Esophagus muscularis mucosa (tissue), 4 donors: ENCODE data around the gene PGP. TPM values are rescaled to one million over a fixed set of nuclear protein-coding genes. Genes with fewer than 3 reads are reported as not detected.

Source experiments
- DNase-seq: peaks from one replicate; pipeline ENCODE4 v3.0.0-alpha.2; 2017; ENCODE audit errors: extremely low spot score
- H3K27ac ChIP-seq, 4 donors: fragments of 200-600 bp; sonication (generic); replicated peaks in 1 of 4; 1 replicate in 3 of 4; 2 replicates in 1 of 4; pipeline ENCODE4 v1.5.1; 2016 to 2019; ENCODE audit warnings: mild to moderate bottlenecking in 1 of 4
- H3K27me3 ChIP-seq, 4 donors: fragments of 200-600 bp; sonication (generic); one replicate each; pipeline versions ENCODE4 v1.5.1 to v1.6.0; 2016 to 2019
- H3K36me3 ChIP-seq, 4 donors: fragments of 200-600 bp; sonication (generic); one replicate each; pipeline ENCODE4 v1.5.1; 2016 to 2019
- H3K4me1 ChIP-seq, 4 donors: fragments of 200-600 bp; sonication (generic); one replicate each; pipeline ENCODE4 v1.5.1; 2016 to 2019
- H3K4me3 ChIP-seq, 4 donors: fragments of 200-600 bp; sonication (generic); 1 replicate in 2 of 4; 2 replicates in 2 of 4; pipeline ENCODE4 v1.5.1; 2016 to 2019; ENCODE audit warnings: mild to moderate bottlenecking in 4 of 4, moderate library complexity in 1 of 4
- H3K9me3 ChIP-seq, 4 donors: fragments of 200-600 bp; sonication (generic); 1 replicate in 3 of 4; 2 replicates in 1 of 4; pipeline ENCODE4 v1.5.1; 2016 to 2019
- EP300 ChIP-seq: sonication (generic); formaldehyde crosslinking; IDR thresholded peaks from one replicate; pipeline ENCODE4 v1.6.1; 2017; ENCODE audit warnings: antibody characterized with exemption
- POLR2A ChIP-seq: fragments of 450-650 bp; IDR thresholded peaks from one replicate; pipeline ENCODE4 v1.6.1; 2017; ENCODE audit warnings: antibody characterized with exemption, moderate library complexity, mild to moderate bottlenecking, low read depth
- POLR2AphosphoS5 ChIP-seq, 2 donors: sonication (generic); formaldehyde crosslinking; IDR thresholded peaks; one replicate each; pipeline ENCODE4 v1.6.1; 2017; ENCODE audit warnings: antibody characterized with exemption in 2 of 2
- WGBS: methylation state at CpG from one replicate; pipeline ENCODE4 v1.1.5; 2018; 5-methylcytosine and 5-hydroxymethylcytosine counted together
- intact Hi-C: fragments of 100-400 bp; cut with DNase I; formaldehyde crosslinking; loops from one replicate; pipeline ENCODE4 v1.15.1; 2023
- total RNA-seq, 4 donors: library from RNA; depleted of rRNA; stranded (reverse); fragments of >200 nt; gene quantifications; one replicate each; pipeline versions ENCODE4 v1.1.0 to v1.2.1, GENCODE V29; 2016
- TF ChIP-seq, protein P1 (sequence below), 3 experiments: fragments of 200-600 bp in 2 of 3; fragments of 450-650 bp in 1 of 3; sonication (generic) in 2 of 3; IDR thresholded peaks; one replicate each; pipeline ENCODE4 v1.5.1; 2017 to 2019; ENCODE audit warnings: antibody characterized with exemption in 3 of 3, mild to moderate bottlenecking in 2 of 3, moderate library complexity in 1 of 3

The PGP gene
- total RNA-seq, 4 donors from 2014 or later, result 8.9 to 20.0 (median 13.7) TPM

DNA sequence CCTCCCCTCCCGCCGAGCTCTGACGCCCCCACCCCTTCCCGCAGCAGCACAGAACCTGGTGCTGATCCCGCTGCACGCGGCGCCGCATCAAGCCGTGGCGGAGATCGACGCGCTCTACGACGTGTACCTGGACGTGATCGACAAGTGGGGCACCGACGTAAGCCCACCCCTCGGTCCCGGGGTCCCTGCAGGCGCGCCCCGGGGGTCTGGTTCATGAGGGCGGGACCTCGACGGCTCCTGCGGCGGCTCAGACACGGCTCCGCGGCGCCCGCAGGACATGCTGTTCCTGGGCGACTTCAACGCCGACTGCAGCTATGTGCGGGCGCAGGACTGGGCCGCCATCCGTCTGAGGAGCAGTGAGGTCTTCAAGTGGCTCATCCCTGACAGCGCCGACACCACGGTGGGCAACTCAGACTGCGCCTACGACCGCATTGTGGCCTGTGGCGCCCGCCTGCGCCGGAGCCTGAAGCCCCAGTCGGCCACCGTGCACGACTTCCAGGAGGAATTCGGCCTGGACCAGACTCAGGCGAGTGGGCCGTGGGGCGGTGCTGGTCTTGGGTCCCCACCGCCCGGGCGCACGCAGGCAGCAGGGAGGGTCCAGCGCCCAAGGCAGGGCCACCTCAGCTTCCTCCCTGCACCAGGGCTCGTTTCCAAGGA, 23.0 kb upstream of the PGP start:
- intact Hi-C loops, result no loop called here
- no peak for DNase-seq
- Histone ChIP-seq H3K4me1 (peaks cover 21 to 34% (median 30%) of the 10 kb centered on the region in 4 donors), H3K4me3 (peak overlapping the region in 3 of 4 donors; percentile 37 to 45 (median 37)), H3K27ac (no peak overlapping the region), H3K9me3 (no peaks in the 10 kb centered on the region), H3K27me3 (peaks cover 9 to 56% (median 17%) of the 10 kb centered on the region in 4 donors), H3K36me3 (peaks cover 40 to 68% (median 64%) of the 10 kb centered on the region in 4 donors)
- 0% methylated on average over 3 of the region's 65 CpGs for WGBS
- TF ChIP-seq, protein P1, sequence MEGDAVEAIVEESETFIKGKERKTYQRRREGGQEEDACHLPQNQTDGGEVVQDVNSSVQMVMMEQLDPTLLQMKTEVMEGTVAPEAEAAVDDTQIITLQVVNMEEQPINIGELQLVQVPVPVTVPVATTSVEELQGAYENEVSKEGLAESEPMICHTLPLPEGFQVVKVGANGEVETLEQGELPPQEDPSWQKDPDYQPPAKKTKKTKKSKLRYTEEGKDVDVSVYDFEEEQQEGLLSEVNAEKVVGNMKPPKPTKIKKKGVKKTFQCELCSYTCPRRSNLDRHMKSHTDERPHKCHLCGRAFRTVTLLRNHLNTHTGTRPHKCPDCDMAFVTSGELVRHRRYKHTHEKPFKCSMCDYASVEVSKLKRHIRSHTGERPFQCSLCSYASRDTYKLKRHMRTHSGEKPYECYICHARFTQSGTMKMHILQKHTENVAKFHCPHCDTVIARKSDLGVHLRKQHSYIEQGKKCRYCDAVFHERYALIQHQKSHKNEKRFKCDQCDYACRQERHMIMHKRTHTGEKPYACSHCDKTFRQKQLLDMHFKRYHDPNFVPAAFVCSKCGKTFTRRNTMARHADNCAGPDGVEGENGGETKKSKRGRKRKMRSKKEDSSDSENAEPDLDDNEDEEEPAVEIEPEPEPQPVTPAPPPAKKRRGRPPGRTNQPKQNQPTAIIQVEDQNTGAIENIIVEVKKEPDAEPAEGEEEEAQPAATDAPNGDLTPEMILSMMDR (IDR thresholded peaks at IDR 0.05), result no peak
- TF ChIP-seq POLR2A (no peak), POLR2AphosphoS5 (IDR thresholded peaks at IDR 0.05) (no peak), EP300 (no peak)

DNA sequence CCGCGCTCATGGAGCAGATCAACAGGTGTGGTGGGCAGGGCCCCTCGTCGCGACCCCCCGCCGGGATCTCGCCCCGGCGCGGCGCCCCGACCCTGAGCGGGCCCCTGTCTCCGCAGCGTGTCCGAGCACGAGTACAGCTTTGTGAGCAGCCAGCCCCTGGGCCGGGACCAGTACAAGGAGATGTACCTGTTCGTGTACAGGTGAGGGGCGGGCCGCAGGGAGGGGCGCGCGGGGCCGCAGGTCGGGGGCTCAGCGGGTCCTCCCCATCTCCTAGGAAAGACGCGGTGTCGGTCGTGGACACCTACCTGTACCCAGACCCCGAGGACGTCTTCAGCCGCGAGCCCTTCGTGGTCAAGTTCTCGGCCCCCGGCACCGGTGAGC, 22.5 kb upstream of the PGP start:
- Histone ChIP-seq H3K9me3 (no peaks in the 10 kb centered on the region), H3K4me1 (peaks cover 21 to 34% (median 30%) of the 10 kb centered on the region in 4 donors), H3K27ac (no peak overlapping the region), H3K4me3 (peak overlapping the region; percentile 30 to 45 (median 37)), H3K36me3 (peaks cover 40 to 68% (median 64%) of the 10 kb centered on the region in 4 donors), H3K27me3 (peaks cover 9 to 57% (median 17%) of the 10 kb centered on the region in 4 donors)
- 13% methylated on average over 6 of the region's 40 CpGs for WGBS
- TF ChIP-seq, protein P1 (IDR thresholded peaks at IDR 0.05), result no peak
- TF ChIP-seq POLR2AphosphoS5 (IDR thresholded peaks at IDR 0.05) (no peak), EP300 (no peak), POLR2A (no peak)
- DNase-seq, result no peak
- intact Hi-C loops, result no loop called here

DNA sequence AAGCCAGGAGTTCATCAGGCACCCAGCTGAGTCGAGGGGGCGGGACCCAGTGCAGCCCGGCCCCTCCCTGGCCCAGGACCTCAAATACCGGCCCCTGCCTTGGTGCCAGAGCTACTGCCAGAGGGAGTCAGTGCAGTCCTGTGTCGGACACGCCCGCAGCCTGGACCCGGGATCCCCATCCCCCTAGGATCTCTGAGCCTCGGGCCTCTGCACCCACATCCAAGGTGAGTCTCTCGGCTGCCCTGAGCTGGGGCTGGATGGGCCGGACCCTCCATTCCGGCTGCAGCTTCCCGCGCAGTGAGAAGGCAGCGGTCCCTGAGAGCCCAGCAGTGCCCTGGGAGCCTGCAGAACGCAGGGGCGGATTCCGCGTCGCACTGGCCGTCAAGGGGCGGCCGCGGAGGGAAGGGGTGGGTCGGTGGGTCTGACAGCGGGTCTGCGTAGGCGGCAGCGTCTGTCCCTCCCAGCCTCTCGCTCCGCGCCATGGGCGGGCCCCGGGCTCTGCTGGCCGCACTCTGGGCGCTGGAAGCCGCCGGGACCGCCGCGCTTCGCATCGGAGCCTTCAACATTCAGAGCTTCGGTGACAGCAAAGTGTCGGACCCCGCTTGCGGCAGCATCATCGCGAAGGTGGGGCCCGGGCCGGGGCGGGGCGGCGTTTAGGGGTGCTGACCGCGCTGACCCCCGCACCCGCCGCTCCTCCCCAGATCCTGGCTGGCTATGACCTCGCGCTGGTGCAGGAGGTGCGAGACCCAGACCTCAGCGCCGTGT, 21.9 kb upstream of the PGP start, which contains the start of gene DNASE1L2:
Gene DNASE1L2 (plus strand): TSS at position 108 of the 765 bp plus-strand sequence. CDS start 373 bp downstream, at position 481.
- intact Hi-C loops, result no loop called here
- Histone ChIP-seq H3K4me3 (peak within 1 kb of the TSS; percentile 30 to 45 (median 37)), H3K36me3 (peaks cover 43 to 68% (median 65%) of the 10 kb centered on the region in 4 donors), H3K9me3 (no peaks in the 10 kb centered on the region), H3K27ac (no peak within 1 kb of the TSS), H3K4me1 (peaks cover 21 to 34% (median 30%) of the 10 kb centered on the region in 4 donors), H3K27me3 (peaks cover 9 to 57% (median 17%) of the 10 kb centered on the region in 4 donors)
- no peak for TF ChIP-seq EP300
- TF ChIP-seq, protein P1 (IDR thresholded peaks at IDR 0.05), result no peak
- 24% methylated on average over 5 of the region's 64 CpGs for WGBS
- no peak for DNase-seq

DNA sequence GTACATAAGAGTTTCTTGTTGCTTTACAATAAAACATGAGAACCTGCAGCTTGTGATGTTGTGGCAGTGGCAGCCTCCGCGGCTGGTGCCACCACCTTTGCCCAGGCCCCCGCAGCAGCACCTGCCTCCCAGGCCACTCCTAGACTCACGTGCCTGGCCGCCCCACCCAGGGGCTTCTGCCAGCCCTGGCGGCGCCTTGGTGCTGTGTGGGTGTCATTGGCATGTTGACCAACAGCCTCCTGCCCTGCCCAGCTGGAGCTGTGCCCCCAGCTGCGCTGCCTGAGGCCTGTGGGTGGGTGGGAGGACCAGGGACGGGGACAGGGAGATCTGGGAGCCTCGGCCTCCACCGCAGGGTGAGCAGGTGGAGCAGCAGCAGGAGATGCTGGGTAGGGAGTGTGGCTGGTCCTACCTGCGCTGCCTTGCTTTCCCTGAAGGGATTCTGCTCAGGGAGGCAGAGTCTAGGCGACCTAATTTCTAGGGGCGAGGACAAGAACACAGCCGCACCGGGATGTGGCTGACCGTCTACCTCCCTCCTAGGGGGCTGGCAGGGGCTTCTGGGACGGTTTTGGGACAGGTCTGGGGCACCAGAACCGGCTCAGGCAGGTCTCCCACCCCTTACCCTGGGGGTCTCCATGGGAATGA, 21.2 kb upstream of the PGP start:
- intact Hi-C loops, result no loop called here
- H3K9me3 ChIP-seq, result no peaks in the 10 kb centered on the region
- H3K4me1 ChIP-seq, result peaks cover 21 to 34% (median 30%) of the 10 kb centered on the region in 4 donors
- WGBS, result 80% methylated on average over 1 of the region's 19 CpGs
- peak overlapping the region in 1 of 4 donors; percentile 37 for H3K4me3 ChIP-seq
- DNase-seq, result no peak
- TF ChIP-seq EP300 (no peak), POLR2A (no peak), POLR2AphosphoS5 (IDR thresholded peaks at IDR 0.05) (no peak)
- TF ChIP-seq, protein P1 (IDR thresholded peaks at IDR 0.05), result no peak
- peaks cover 9 to 59% (median 17%) of the 10 kb centered on the region in 4 donors for H3K27me3 ChIP-seq
- H3K27ac ChIP-seq, result no peak overlapping the region
- H3K36me3 ChIP-seq, result peaks cover 50 to 68% (median 67%) of the 10 kb centered on the region in 4 donors
